ENCODE results near the gene NRDE2. TPM values are rescaled to one million over a fixed set of nuclear protein-coding genes. Genes with fewer than 3 reads are reported as not detected.
A peak's percentile ranks its signal among the peaks of the same experiment; 100 is the strongest.

The NRDE2 gene
- total and polyA plus RNA-seq, 8 donors: 7.0 to 12.7 (median 9.3) TPM

- intact Hi-C loops (cut with DNase I): no loop called here
- H3K9me3 ChIP-seq: no peaks in the 10 kb centered on the region
- peaks cover 0 to 6% (median 5%) of the 10 kb centered on the region in 3 donors for H3K4me1 ChIP-seq
- FAIRE-seq: no peak
- ATAC-seq: no peak
- no peaks in the 10 kb centered on the region for H3K27me3 ChIP-seq
- TF ChIP-seq CTCF (IDR thresholded peaks at IDR 0.05): no peak
- no peak for DNase-seq
- H3K36me3 ChIP-seq: no peaks in the 10 kb centered on the region
- 89 to 92% methylated on average over 15 of the region's 15 CpGs for WGBS, 2 donors
- H3K4me3 ChIP-seq: peak overlapping the region in 2 of 4 donors; percentile 59 to 73
- H3K27ac ChIP-seq: no peak overlapping the region
These were observed 1.2 kb downstream of the NRDE2 start for GRCh38 chr14:90330203-90331196.

DNA sequence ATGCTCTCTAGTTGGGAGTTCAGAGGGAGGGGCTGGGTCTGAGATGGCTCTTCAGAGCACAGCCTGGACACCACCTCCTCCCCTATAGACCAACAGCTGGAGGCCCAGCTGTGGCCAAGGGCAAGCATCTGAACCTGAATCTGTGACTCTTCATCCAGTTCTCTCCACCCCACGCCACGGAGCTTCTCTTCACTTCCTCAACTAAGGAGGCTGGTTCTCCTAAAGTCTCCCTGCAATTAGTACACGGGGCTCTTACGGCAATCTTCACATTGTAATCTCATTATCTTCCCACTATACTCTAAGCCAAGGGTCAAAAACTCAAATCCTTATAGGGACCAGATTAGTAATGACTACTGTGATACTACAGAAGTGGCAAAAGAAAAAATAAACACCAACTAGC, 9.8 kb downstream of the NRDE2 start:
- intact Hi-C loops (cut with DNase I): no loop called here
- Histone ChIP-seq H3K27ac (no peak overlapping the region), H3K27me3 (no peaks in the 10 kb centered on the region), H3K36me3 (peaks cover 0 to 6% (median 0%) of the 10 kb centered on the region in 3 donors), H3K4me3 (no peak overlapping the region), H3K4me1 (no peaks in the 10 kb centered on the region), H3K9me3 (no peaks in the 10 kb centered on the region)
- no peak for FAIRE-seq
- WGBS, 2 donors: 88 to 94% methylated on average over 4 of the region's 4 CpGs
- no peak for TF ChIP-seq CTCF (IDR thresholded peaks at IDR 0.05)
- no peak for DNase-seq
- no peak for ATAC-seq

GRCh38 chr14:90319634-90320541, 11.9 kb downstream of the NRDE2 start:
- no peak overlapping the region for H3K27ac ChIP-seq
- no peaks in the 10 kb centered on the region for H3K4me1 ChIP-seq
- DNase-seq (no peak), FAIRE-seq (no peak), ATAC-seq (no peak)
- WGBS, 2 donors: 96 to 97% methylated on average over 6 of the region's 6 CpGs
- no peaks in the 10 kb centered on the region for H3K27me3 ChIP-seq
- no peak overlapping the region for H3K4me3 ChIP-seq
- TF ChIP-seq CTCF (IDR thresholded peaks at IDR 0.05): no peak
- H3K36me3 ChIP-seq: peaks cover 0 to 11% (median 0%) of the 10 kb centered on the region in 3 donors
- no peaks in the 10 kb centered on the region for H3K9me3 ChIP-seq
- intact Hi-C loops (cut with DNase I): no loop called here

GRCh38 chr14:90319173-90319572, 12.6 kb downstream of the NRDE2 start:
- intact Hi-C loops (cut with DNase I): no loop called here
- FAIRE-seq: no peak
- no peak for ATAC-seq
- 92 to 96% methylated on average over 3 of the region's 3 CpGs for WGBS, 2 donors
- TF ChIP-seq CTCF (IDR thresholded peaks at IDR 0.05): no peak
- DNase-seq: no peak
- no peak overlapping the region for H3K4me3 ChIP-seq
- H3K27me3 ChIP-seq: no peaks in the 10 kb centered on the region
- no peaks in the 10 kb centered on the region for H3K4me1 ChIP-seq
- peaks cover 0 to 19% (median 0%) of the 10 kb centered on the region in 3 donors for H3K36me3 ChIP-seq
- H3K27ac ChIP-seq: no peak overlapping the region
- no peaks in the 10 kb centered on the region for H3K9me3 ChIP-seq
